Heart left ventricle (tissue), 16 donors: Measurements from ENCODE around the gene CAMKK2. TPM values are rescaled to one million over a fixed set of nuclear protein-coding genes. Genes with fewer than 3 reads are reported as not detected.

ENCODE experiments used
- ATAC-seq, 4 donors: fragments of 200-7000 bp; cut with Tn5 transposase; one replicate each; pipeline ENCODE4 v1.9.1; 2020 to 2022; ENCODE audit warnings: moderate library complexity in 4 of 4, mild to moderate bottlenecking in 3 of 4, moderate number of reproducible peaks in 1 of 4
- DNase-seq, 5 donors: peaks; one replicate each; pipeline ENCODE4 v3.0.0-alpha.2; 2020
- H3K27ac ChIP-seq, 12 donors: fragments of 200-600 bp; sonication (generic) in 4 of 12; one replicate each; pipeline versions ENCODE4 v1.5.0 to v1.8.0; 2016 to 2022; ENCODE audit warnings: mild to moderate bottlenecking in 2 of 12
- H3K27me3 ChIP-seq, 9 donors: fragments of 200-600 bp; sonication (generic) in 2 of 9; one replicate each; pipeline versions ENCODE4 v1.5.1 to v1.8.0; 2016 to 2022; ENCODE audit warnings: mild to moderate bottlenecking in 3 of 9
- H3K36me3 ChIP-seq, 9 donors: fragments of 200-600 bp; sonication (generic) in 2 of 9; one replicate each; pipeline versions ENCODE4 v1.5.0 to v1.8.0; 2018 to 2022; ENCODE audit warnings: mild to moderate bottlenecking in 2 of 9
- H3K4me1 ChIP-seq, 12 donors: fragments of 200-600 bp; sonication (generic) in 4 of 12; one replicate each; pipeline versions ENCODE4 v1.5.0 to v1.8.0; 2016 to 2022; ENCODE audit warnings: mild to moderate bottlenecking in 3 of 12
- H3K4me3 ChIP-seq, 12 donors: fragments of 200-600 bp; sonication (generic) in 4 of 12; one replicate each; pipeline versions ENCODE4 v1.5.0 to v1.8.0; 2017 to 2022; ENCODE audit warnings: mild to moderate bottlenecking in 9 of 12, moderate library complexity in 4 of 12
- H3K9me3 ChIP-seq, 12 donors: fragments of 200-600 bp; sonication (generic) in 4 of 12; one replicate each; pipeline versions ENCODE4 v1.5.0 to v1.8.0; 2016 to 2022; ENCODE audit warnings: mild to moderate bottlenecking in 1 of 12
- CTCF ChIP-seq, 12 donors: fragments of 200-600 bp; sonication (generic) in 4 of 12; IDR thresholded peaks; one replicate each; pipeline versions ENCODE4 v1.5.0 to v1.8.0; 2018 to 2022; ENCODE audit warnings: antibody characterized with exemption in 12 of 12, mild to moderate bottlenecking in 5 of 12
- POLR2A ChIP-seq, 2 donors: fragments of 450-650 bp; IDR thresholded peaks; one replicate each; pipeline ENCODE4 v1.6.1; 2017; ENCODE audit warnings: antibody characterized with exemption in 2 of 2, mild to moderate bottlenecking in 2 of 2, moderate library complexity in 2 of 2
- whole genome bisulfite sequencing, 4 donors: extraction: QIAGEN DNeasy Blood & Tissue Kit in 2 of 4; methylation state at CpG; one replicate each; pipeline versions ENCODE4 v1.1.5 to v1.1.7; 2013 to 2018; 5-methylcytosine and 5-hydroxymethylcytosine counted together
- intact Hi-C, 10 donors: fragments of 100-400 bp; cut with DNase I; formaldehyde crosslinking; loops; one replicate each; pipeline versions ENCODE4 v1.11.1 to v1.14.2; 2022
- polyA plus RNA-seq, 2 donors: library from polyadenylated mRNA; stranded (reverse); fragments of 200-250 nt; gene quantifications; one replicate each; pipeline ENCODE4 v1.2.3, GENCODE V29; 2013
- total RNA-seq, 9 donors: library from RNA; depleted of rRNA in 2 of 9; stranded (reverse); fragments of >200 nt in 2 of 9; fragmentation: NEBNext Ultra II Directional in 3 of 9; extraction: Animal tissue kit (Norgen Biotek cat#: 25700) in 3 of 9; gene quantifications; one replicate each; pipeline versions ENCODE4 v1.1.0 to v1.2.4, GENCODE V29; 2016 to 2023
- donor health status: ischemic (EF 13 %, LVEDD 7.1; RV severe dilation, severe dysfunction).
- donor health status: healthy with polysubstance abuse.
- donor health status: DM: no; HTN: yes; CAD: no.
- donor health status: DM: no; HTN: no; CAD: no.
- donor health status: ischemic (EF 25% LVEDD 6.9; RV normal size, moderate dysfunction).
- donor health status: ischemic (EF 25% LVEDD 5.7; RV mildly dilated, moderate dysfunction).
- donor health status: healthy.
- donor health status: DM: yes; HTN: yes; CAD: no.
- donor health status: ischemic (EF 35%, LVEDD 5.7; RV mildly dilated, moderate dysfunction).
- donor health status: nonischemic (EF 11% LVEDD 7.7; RV severe dilation, severe dysfunction).
- donor health status: DM: yes; HTN: yes; CAD: no.
- donor health status: PGD.
- donor health status: ischemic (EF 29% LVEDD 5.4; RV normal size, mild dysfunction).
- donor health status: nonischemic (EF 23%, LVEDD 6.1; RV moderate dilation, normal function).

CAMKK2 gene
- total and polyA plus RNA-seq, 11 donors: 7.4 to 28.2 (median 16.0) TPM

GRCh38 chr12:121248622-121249021 lies 47.9 kb downstream of the CAMKK2 start:
- Histone ChIP-seq H3K27me3 (no peaks in the 10 kb centered on the region), H3K27ac (no peak overlapping the region), H3K4me1 (no peaks in the 10 kb centered on the region), H3K4me3 (no peak overlapping the region), H3K36me3 (peaks cover 0 to 94% (median 80%) of the 10 kb centered on the region in 9 donors), H3K9me3 (no peaks in the 10 kb centered on the region)
- no peak for DNase-seq
- WGBS, 4 donors: 91 to 94% (median 92%) methylated on average over 22 of the region's 22 CpGs
- intact Hi-C loops: no loop called here
- ATAC-seq: no peak
- TF ChIP-seq CTCF (IDR thresholded peaks at IDR 0.05) (no peak), POLR2A (IDR thresholded peaks at IDR 0.05) (no peak)

GRCh38 chr12:121246893-121247557 lies 49.5 kb downstream of the CAMKK2 start:
- 90 to 97% (median 95%) methylated on average over 16 of the region's 16 CpGs for WGBS, 4 donors
- DNase-seq (peak in 2 of 5 donors; percentile 13 to 33), ATAC-seq (no peak)
- Histone ChIP-seq H3K36me3 (peaks cover 0 to 85% (median 70%) of the 10 kb centered on the region in 9 donors), H3K27me3 (no peaks in the 10 kb centered on the region), H3K4me1 (peaks cover 0 to under 1% (median 0%) of the 10 kb centered on the region in 12 donors), H3K27ac (no peak overlapping the region), H3K4me3 (no peak overlapping the region), H3K9me3 (no peaks in the 10 kb centered on the region)
- TF ChIP-seq CTCF (IDR thresholded peaks at IDR 0.05) (no peak), POLR2A (IDR thresholded peaks at IDR 0.05) (no peak)
- intact Hi-C loops: no loop called here

GRCh38 chr12:121245951-121246350 lies 50.6 kb downstream of the CAMKK2 start:
- no peak for TF ChIP-seq CTCF (IDR thresholded peaks at IDR 0.05)
- TF ChIP-seq POLR2A (IDR thresholded peaks at IDR 0.05): no peak
- 88 to 99% (median 93%) methylated on average over 7 of the region's 7 CpGs for WGBS, 4 donors
- intact Hi-C loops: no loop called here

GRCh38 chr12:121245031-121245430 lies 51.5 kb downstream of the CAMKK2 start:
- Histone ChIP-seq H3K36me3 (peaks cover 0 to 65% (median 50%) of the 10 kb centered on the region in 9 donors), H3K27ac (no peak overlapping the region), H3K4me1 (peaks cover 0 to 20% (median 0%) of the 10 kb centered on the region in 12 donors), H3K27me3 (no peaks in the 10 kb centered on the region), H3K9me3 (no peaks in the 10 kb centered on the region), H3K4me3 (no peak overlapping the region)
- 87 to 93% (median 90%) methylated on average over 8 to 14 of the region's 14 CpGs for WGBS, 4 donors
- TF ChIP-seq POLR2A (IDR thresholded peaks at IDR 0.05) (no peak), CTCF (IDR thresholded peaks at IDR 0.05) (no peak)
- ATAC-seq (no peak), DNase-seq (peak in 1 of 5 donors; percentile 55)
- intact Hi-C loops: no loop called here

More at GRCh38 chr12:121245951-121246350, 50.6 kb downstream of the CAMKK2 start:
- no peak overlapping the region for H3K27ac ChIP-seq
- peaks cover 0 to 75% (median 60%) of the 10 kb centered on the region in 9 donors for H3K36me3 ChIP-seq
- DNase-seq (no peak), ATAC-seq (no peak)
- no peaks in the 10 kb centered on the region for H3K27me3 ChIP-seq
- peaks cover 0 to 11% (median 0%) of the 10 kb centered on the region in 12 donors for H3K4me1 ChIP-seq
- no peak overlapping the region for H3K4me3 ChIP-seq
- no peaks in the 10 kb centered on the region for H3K9me3 ChIP-seq
